DND-41 (cell line): ENCODE results near the gene SEL1L.

Experiments used
- ATAC-seq: fragments of 200-7000 bp; cut with Tn5 transposase; 3 replicates; pipeline ENCODE4 v1.9.1; 2021; ENCODE audit warnings: low read depth; ENCODE audit not compliant: insufficient read depth
- DNase-seq: peaks from one replicate; pipeline ENCODE4 v3.0.0-alpha.2; 2020
- H2AFZ ChIP-seq: 2 replicates; pipeline ENCODE4 v1.6.0; 2012; ENCODE audit warnings: low read depth, low read length
- H3K27ac ChIP-seq: 2 replicates; pipeline ENCODE4 v1.5.1; 2012; ENCODE audit warnings: low read length, inconsistent platforms
- H3K27me3 ChIP-seq: fragments of 200-600 bp; sonication (generic); 2 replicates; pipeline ENCODE4 v1.6.0; 2012; ENCODE audit warnings: low read length, mild to moderate bottlenecking, inconsistent platforms; ENCODE audit not compliant: insufficient read depth, poor library complexity
- H3K36me3 ChIP-seq: 2 replicates; pipeline ENCODE4 v1.5.1; 2012; ENCODE audit warnings: low read length, inconsistent platforms; ENCODE audit not compliant: insufficient read depth
- H3K4me1 ChIP-seq: 2 replicates; pipeline ENCODE4 v1.5.1; 2012; ENCODE audit warnings: mild to moderate bottlenecking, low read length; ENCODE audit not compliant: insufficient read depth
- H3K4me2 ChIP-seq: 2 replicates; pipeline ENCODE4 v1.6.0; 2012; ENCODE audit warnings: mild to moderate bottlenecking, moderate library complexity, low read length, inconsistent platforms; ENCODE audit not compliant: insufficient read depth
- H3K4me3 ChIP-seq, 2 experiments: fragments of 200-600 bp in 1 of 2; shearing (Covaris generic) in 1 of 2; 2 replicates each; pipeline ENCODE4 v1.5.1; 2012 to 2016; ENCODE audit warnings: inconsistent platforms in 2 of 2, low read length in 2 of 2, mild to moderate bottlenecking in 2 of 2, low read depth in 1 of 2, moderate library complexity in 1 of 2
- H3K79me2 ChIP-seq: 2 replicates; pipeline ENCODE4 v1.6.0; 2012; ENCODE audit warnings: low read length, inconsistent platforms; ENCODE audit not compliant: insufficient read depth
- H3K9ac ChIP-seq: 2 replicates; pipeline ENCODE4 v1.6.0; 2012; ENCODE audit warnings: low read depth, mild to moderate bottlenecking, inconsistent platforms, low read length, moderate library complexity
- H3K9me3 ChIP-seq: 2 replicates; pipeline ENCODE4 v1.5.1; 2012; ENCODE audit warnings: low read length, moderate library complexity, mild to moderate bottlenecking, inconsistent platforms; ENCODE audit not compliant: insufficient read depth, severe bottlenecking
- H4K20me1 ChIP-seq: 2 replicates; pipeline ENCODE4 v1.6.0; 2012; ENCODE audit warnings: low read length; ENCODE audit not compliant: insufficient read depth
- CTCF ChIP-seq: IDR thresholded peaks from 2 replicates; pipeline ENCODE4 v1.5.1; 2012; ENCODE audit warnings: borderline replicate concordance, low read length, moderate library complexity, mild to moderate bottlenecking; ENCODE audit not compliant: poor library complexity, severe bottlenecking; ENCODE audit errors: extremely low read depth
- EZH2 ChIP-seq: IDR thresholded peaks from 3 replicates; pipeline ENCODE4 v1.6.1; 2012; ENCODE audit warnings: borderline replicate concordance, low read depth, mild to moderate bottlenecking, moderate library complexity, low read length, inconsistent platforms; ENCODE audit not compliant: severe bottlenecking

The SEL1L gene

GRCh38 chr14:81480741-81481140, 52.9 kb downstream of the SEL1L start:
- no peak for ATAC-seq
- peaks cover 82% of the 10 kb centered on the region for H3K36me3 ChIP-seq
- no peak overlapping the region for H3K27ac ChIP-seq

GRCh38 chr14:81478446-81478845, 55.2 kb downstream of the SEL1L start:
- no peak overlapping the region for H3K9ac ChIP-seq
- no peak overlapping the region for H3K4me2 ChIP-seq
- TF ChIP-seq EZH2, result no peak
- no peaks in the 10 kb centered on the region for H3K79me2 ChIP-seq
- H3K27me3 ChIP-seq, result no peaks in the 10 kb centered on the region
- H3K9me3 ChIP-seq, result no peaks in the 10 kb centered on the region
- H3K27ac ChIP-seq, result no peak overlapping the region
- no peak overlapping the region for H3K4me3 ChIP-seq
- no peaks in the 10 kb centered on the region for H4K20me1 ChIP-seq
- H3K36me3 ChIP-seq, result peaks cover 73% of the 10 kb centered on the region
- H3K4me1 ChIP-seq, result peaks cover 29% of the 10 kb centered on the region
- DNase-seq (no peak), ATAC-seq (no peak)
- no peak overlapping the region for H2AFZ ChIP-seq

More at GRCh38 chr14:81480741-81481140, 52.9 kb downstream of the SEL1L start:
- Histone ChIP-seq H3K79me2 (no peaks in the 10 kb centered on the region), H3K9ac (no peak overlapping the region), H3K27me3 (no peaks in the 10 kb centered on the region), H2AFZ (no peak overlapping the region), H4K20me1 (no peaks in the 10 kb centered on the region), H3K4me1 (peaks cover 6% of the 10 kb centered on the region; the same call in 1 of the 2 replicates), H3K9me3 (no peaks in the 10 kb centered on the region), H3K4me3 (no peak overlapping the region), H3K4me2 (no peak overlapping the region)
- no peak for DNase-seq
- TF ChIP-seq EZH2, result no peak
- no peak for TF ChIP-seq CTCF

GRCh38 chr14:81476816-81477215, 56.8 kb downstream of the SEL1L start:
- H3K9ac ChIP-seq, result no peak overlapping the region
- no peak overlapping the region for H2AFZ ChIP-seq
- TF ChIP-seq CTCF, result no peak
- no peak for TF ChIP-seq EZH2
- no peak for DNase-seq
- no peak overlapping the region for H3K4me3 ChIP-seq
- peaks cover 45% of the 10 kb centered on the region for H3K4me1 ChIP-seq
- H3K27me3 ChIP-seq, result no peaks in the 10 kb centered on the region
- no peak overlapping the region for H3K4me2 ChIP-seq
- H4K20me1 ChIP-seq, result no peaks in the 10 kb centered on the region
- peaks cover 62% of the 10 kb centered on the region for H3K36me3 ChIP-seq
- no peaks in the 10 kb centered on the region for H3K9me3 ChIP-seq
- ATAC-seq, result no peak
- no peaks in the 10 kb centered on the region for H3K79me2 ChIP-seq
- no peak overlapping the region for H3K27ac ChIP-seq

GRCh38 chr14:81474685-81475324, 58.8 kb downstream of the SEL1L start:
- Histone ChIP-seq H4K20me1 (no peaks in the 10 kb centered on the region), H3K4me3 (peak overlapping the region in 1 of 2 experiments; percentile 33; a peak in 2 of 4 replicates), H3K4me1 (peaks cover 66% of the 10 kb centered on the region), H3K27me3 (no peaks in the 10 kb centered on the region), H3K9ac (peak overlapping the region; percentile 38), H3K79me2 (no peaks in the 10 kb centered on the region), H2AFZ (peak overlapping the region; percentile 45; the same call in 1 of the 2 replicates), H3K4me2 (peak overlapping the region; percentile 66), H3K9me3 (no peaks in the 10 kb centered on the region), H3K27ac (peak overlapping the region; percentile 68), H3K36me3 (peaks cover 50% of the 10 kb centered on the region)
- ATAC-seq, result no peak
- no peak for TF ChIP-seq EZH2
- peak; percentile 35 for TF ChIP-seq CTCF
- no peak for DNase-seq
